Activated CD8-positive, alpha-beta memory T cell treated with anti-CD3 and anti-CD28 coated beads for 1 hour (primary cell): ENCODE data around the gene NFKB1.
A peak's percentile ranks its signal among the peaks of the same experiment; 100 is the strongest.

Experiments
- DNase-seq, 2 donors: peaks; one replicate each; pipeline ENCODE4 v3.0.0-alpha.2; 2020; ENCODE audit warnings: low read depth in 1 of 2; ENCODE audit errors: extremely low read depth in 1 of 2

The NFKB1 gene

GRCh38 chr4:102497986-102498385 is 3.2 kb upstream of the NFKB1 start:
- no peak for DNase-seq

- peak in 1 of 2 donors; percentile 19 for DNase-seq
These were observed 835 bp upstream of the NFKB1 start for GRCh38 chr4:102500352-102500695.

- DNase-seq: no peak
These were observed 213 bp downstream of the NFKB1 start for GRCh38 chr4:102501447-102501696.

- no peak for DNase-seq
These were observed 1.3 kb downstream of the NFKB1 start for GRCh38 chr4:102502543-102502818.

- no peak for DNase-seq
These were observed 2.2 kb downstream of the NFKB1 start for GRCh38 chr4:102503301-102503746.

DNA sequence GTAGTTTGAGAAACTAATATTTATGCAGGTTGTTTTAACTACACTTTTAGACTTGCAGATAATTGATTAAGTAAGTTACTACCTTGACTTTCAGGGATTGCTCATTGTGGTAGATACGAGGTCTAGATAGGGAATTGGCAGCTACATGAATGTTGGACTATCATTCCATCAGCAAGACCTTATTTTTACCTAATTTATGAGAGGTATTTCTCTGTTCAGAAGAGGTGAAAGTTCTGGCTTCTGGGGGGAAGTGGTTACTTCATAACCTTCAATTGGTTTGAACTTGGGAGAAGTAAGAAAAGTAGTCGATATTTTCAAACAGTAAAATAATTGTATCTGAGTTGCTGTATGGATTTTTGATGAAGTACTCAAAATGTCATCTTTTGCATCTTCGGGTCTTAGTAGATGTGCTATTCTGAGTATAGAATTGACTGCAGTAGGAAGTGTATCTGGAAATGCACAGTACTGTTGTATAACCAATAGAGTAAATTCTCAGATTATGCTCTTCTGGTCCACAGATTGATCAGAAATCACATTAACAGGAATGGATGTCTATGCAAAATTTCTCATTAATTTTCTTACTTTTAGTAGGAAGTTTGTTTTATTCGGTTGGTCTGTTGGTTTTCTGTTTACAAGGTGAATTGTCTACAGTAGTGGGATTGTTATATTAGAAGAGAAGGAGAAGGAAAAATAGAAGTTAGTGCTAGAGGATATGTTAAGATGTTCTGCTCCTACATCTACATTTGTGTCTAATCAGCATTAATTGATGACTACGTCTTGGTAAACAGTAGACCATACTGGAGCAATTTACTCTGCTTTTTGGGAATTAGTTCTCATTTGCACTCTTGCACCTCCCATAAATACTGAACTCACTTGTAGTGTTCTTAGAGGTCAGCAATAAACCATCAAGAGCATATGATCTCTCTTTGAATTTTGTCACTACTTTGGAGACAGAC is 3.0 kb downstream of the NFKB1 start:
- DNase-seq: no peak

DNA sequence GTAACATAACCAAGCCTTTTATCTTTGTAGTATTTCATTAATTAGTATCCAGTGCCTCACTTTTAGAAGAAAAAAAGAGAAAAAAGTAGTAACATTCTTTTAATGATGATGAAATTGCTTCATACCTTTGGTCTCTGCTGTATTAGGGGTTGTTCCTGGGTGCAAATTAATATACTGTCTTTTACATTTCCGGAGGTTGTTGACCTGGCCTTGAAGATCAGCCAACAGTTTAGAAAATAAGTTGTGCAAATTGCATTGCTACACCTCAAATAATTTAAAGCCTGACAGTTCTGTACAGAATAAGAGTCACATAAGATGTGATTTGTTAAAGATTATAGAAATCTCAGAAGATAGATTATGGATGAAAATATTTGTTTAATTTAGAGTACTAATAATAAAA is 3.8 kb downstream of the NFKB1 start:
- DNase-seq: no peak

- DNase-seq: no peak
These were observed 4.5 kb downstream of the NFKB1 start for GRCh38 chr4:102505708-102506107.

DNA sequence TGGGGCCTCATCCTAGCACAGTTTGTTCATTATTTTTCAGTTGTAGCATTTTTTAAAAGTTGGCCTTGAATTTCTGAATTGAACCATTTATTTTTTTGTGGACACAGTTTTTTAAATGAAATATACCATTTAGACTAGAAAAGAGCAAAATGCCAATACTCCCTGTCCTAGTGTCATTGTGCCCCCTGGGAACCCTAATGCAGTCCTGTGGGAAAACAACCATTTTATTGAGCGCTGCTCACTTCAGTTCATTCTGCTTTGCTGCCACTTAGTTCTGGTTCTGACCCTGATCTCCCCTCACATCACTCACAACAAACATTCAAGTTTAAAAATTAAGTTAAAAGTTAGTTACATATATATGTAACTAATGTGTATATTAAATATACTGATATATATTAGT is 5.4 kb downstream of the NFKB1 start:
- no peak for DNase-seq

- no peak for DNase-seq
These were observed 10.9 kb downstream of the NFKB1 start for GRCh38 chr4:102511830-102512605.

DNA sequence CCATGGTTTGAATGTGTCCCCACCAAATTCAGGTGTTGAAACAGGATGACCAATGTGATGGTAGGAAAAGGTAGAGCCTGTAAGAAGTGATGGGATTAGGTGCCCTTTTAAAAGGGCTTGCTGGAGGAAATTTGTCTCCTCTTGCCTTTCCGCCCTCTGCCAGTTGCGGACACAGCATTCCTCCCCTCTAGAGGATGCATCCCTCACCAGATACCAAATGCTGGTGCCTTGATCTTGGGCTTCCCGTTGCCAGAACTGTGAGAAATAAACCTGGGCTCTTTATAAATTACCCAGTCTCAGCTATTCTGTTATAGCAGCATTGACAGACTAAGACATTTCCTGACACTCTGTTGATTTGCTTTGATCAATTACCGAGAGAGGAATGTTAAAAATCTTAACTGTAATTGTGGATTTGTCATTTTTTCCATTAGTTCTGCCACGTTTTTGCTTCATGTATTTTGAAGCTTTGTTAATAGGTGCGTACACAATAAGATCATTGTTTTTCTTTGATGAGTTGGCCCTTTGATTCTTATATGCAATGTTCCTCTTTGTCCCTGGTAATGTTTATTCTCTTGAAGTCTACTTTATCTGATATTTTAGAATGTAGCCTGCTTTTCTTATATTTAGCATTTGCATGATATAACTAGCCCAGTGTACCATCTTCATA is 13.3 kb downstream of the NFKB1 start:
- no peak for DNase-seq

DNA sequence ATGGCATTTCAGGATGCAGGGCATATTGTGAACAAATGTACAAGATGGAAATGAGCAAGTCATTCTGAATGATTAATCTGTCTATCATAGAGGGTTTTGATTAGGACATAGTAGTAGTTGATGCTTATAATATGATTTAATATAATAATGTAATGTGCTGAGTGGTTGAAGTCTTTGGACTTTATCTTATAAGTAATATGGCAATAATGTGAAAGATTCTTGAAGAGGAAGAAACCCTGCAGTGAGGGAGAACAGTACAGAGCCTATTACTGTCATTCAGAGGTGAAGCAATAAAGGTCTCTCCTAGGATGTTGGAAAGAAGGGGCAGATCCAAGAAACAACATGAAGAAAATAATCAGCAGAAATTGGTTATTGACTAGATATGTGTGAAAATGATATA is 16.6 kb downstream of the NFKB1 start:
- DNase-seq: no peak

DNA sequence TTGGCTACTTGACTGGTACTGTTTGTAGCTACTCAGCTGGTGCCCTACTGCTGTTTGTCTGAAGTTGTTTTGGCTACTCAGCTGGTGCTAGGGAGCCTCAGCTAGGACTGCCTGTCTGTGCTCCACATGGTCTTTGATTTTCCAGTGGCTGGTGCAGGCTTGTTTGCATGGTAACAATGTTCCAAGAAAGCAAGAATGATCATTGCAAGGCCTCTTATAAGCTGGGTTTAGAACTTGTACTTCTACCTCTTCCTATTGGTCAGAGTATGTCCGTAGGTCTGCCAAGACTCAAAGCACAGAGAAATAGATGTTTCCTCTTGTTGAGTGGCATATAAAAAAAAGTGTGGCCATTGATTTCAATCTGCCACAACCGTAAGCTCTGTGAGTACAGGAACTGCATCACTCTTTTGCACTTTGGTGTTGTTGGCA is 17.6 kb downstream of the NFKB1 start:
- DNase-seq: no peak

GRCh38 chr4:102519925-102520324 is 18.8 kb downstream of the NFKB1 start:
- DNase-seq: no peak

DNA sequence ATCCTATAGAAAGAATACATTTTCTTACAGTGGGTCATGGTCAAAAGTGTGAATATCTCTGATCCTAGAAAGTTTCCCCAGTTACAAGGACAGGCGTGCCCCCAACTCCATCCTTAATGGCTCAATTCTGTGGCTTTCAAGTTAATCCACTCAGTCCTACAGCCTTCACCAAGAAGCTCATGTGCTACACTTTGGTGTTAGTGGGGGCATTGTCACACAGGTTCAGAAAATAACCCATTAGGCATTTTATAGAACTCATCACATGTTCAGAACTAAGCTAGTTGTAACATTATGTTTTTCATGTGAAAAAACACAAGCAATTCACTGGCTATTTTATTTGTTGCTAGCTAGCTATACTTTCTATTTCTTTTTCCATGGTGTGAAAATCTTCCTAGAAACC is 20.4 kb downstream of the NFKB1 start:
- no peak for DNase-seq

- DNase-seq: no peak
These were observed 20.9 kb downstream of the NFKB1 start for GRCh38 chr4:102522031-102522440.

DNA sequence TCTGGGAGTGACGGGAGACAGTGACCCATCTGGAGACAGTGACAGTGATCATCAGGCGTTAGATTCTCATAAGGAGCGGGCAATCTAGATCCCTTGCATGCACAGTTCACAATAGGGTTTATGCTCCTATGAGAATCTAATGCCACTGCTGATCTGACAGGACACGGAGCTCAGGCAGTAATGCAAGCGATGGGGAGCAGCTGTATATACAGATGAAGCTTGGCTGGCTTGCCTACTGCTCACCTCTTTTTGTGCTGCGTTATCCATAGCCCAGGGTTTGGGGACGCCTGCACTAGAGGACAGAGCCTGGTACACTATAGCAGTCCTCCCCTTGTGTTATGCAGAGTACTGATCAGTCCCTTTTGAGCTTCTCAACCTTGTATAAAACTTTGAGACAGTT is 23.5 kb downstream of the NFKB1 start:
- DNase-seq: no peak

DNA sequence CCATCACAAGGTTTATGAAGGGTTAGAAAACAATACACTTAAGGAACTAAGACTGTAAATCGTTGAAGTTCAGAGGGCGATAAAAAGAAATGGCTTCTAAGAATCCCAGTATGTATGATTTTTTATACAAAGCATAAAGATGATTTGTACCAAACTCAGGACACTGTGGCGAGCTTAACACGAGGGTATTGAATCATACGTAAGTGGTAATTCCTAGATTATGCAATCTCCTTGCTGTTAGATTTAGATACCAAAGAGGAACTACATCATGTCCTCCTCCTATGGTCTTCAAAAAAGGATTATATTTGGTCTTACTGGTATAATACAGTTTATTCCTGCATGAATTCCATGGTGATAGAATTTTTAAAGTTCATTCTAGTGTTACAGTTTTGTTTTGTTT is 23.9 kb downstream of the NFKB1 start:
- DNase-seq: no peak

DNA sequence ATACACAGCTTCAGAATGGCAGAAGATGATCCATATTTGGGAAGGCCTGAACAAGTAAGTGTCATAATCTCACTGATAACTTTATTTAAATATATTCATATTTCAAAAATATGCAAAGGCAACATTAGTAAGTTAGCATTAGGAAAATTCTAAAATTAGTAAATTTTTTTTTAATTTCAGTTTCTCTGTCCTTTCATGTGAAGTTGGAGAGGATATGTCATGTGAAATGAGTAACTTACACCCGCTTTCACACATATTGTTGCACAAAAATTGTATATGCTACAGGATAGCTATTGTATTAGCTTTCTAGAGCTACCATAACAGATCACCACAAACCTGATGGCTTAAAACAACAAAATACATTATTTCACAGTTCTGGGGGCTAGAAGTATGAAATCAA is 24.3 kb downstream of the NFKB1 start:
- no peak for DNase-seq

DNA sequence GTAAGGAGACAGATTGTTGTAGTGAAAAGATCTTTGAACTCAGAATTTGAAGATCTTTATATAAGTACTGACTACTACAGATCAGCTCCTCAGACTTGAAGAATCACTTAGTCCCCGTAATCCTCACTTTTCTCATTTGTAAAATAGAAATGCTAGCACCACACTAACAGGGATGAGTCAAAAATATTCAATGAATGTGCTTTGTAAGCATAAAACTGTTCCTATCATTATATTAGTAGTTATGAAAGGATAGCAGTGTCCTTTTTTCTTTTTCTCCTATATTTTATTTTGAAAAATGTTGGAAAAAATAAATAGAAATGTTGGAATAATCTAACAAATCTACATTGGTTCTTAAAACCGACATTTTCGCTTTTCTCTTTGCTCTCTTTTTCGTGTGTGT is 25.4 kb downstream of the NFKB1 start:
- DNase-seq: no peak

DNA sequence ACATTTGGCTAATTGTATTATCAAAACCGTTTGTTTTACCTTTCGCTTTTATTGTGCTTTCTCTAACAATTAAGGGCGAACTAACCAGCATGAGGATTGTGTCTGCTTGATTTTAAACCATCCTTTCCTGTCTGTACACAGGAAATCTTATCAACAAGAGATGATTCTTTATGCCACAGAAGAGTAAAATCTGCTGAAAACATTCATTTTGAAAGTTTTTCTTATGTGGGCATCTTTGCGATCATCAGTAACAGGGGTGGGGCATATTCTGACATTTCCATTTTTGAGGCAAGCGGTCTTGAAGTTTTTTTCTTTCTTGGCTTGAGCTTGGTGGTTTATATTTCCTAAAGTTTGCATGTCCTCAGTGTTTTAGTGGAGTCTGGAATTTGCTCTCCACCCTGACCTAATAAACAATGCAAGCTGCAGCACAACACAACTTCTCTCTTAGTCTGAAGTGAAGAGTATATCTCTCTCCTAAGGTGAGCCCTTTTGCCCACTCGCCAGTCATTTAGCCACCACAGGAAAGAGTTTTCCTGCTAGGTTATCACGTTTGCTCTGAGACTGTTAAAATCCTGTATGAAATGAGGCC is 26.6 kb downstream of the NFKB1 start:
- no peak for DNase-seq

DNA sequence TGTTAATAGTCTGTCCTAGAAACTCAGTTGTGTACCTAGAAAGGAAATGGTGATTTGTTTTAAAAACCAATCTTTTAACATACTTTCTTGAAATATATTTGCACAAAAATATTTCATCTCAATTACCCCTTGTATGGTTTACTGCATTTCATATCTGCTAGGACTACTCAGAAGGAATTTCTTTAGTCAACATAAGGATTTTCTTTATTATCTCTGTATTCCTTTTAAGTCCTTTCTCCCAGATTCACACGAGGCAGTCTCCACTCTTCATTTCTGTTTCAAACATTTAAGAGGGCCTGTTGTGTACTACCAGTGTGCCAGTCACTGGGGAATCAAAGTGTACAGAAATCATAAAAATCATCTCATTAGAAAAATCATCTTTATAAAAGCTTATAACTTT is 28.8 kb downstream of the NFKB1 start:
- DNase-seq: no peak
